Measurements from ENCODE around the gene TRAPPC2B.
"Not testable (repeated sequence)": the region's sequence is repeated elsewhere in the genome, so short reads cannot be mapped to it uniquely, and the experiment has no call there.

The TRAPPC2B gene

DNA sequence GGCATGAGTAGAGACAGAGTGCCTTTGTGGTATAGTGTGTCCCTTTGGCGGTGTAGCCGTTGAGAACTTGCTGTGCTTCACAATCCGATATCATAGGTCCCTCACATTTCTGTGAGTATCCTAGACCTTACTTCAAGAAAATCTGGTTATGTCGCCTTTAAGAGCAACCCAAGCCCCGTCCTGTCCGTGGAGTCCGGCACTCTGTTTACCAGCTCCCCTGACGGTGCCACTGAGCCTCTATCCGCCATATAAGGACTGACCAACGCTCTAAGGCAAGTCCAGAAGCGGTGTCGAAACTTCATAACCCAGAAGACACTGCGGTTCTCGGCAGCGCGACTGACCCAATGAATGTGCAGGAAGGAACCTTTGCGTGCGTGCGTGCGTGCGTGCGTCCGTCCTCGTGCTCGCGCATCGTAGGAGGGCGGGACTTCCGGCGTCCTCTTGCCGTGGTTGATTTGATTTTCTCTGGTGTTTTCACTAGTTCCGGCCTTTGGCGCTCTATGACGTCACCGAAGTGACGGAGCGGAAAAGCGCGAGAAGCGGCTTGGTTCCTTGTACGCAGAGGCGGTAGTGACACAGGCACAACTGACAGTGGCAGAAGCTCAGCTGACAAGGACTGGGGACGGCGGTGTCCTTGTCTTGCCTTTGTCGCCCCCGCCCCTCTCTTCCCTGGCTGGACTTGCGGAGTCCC is at the start of gene TRAPPC2B, which contains the start of gene ZNF547:
TRAPPC2B (plus strand) TSS at position 555 of the 691 bp plus-strand sequence. CDS start 1,283 bp downstream, outside the sequence.
ZNF547 (plus strand) TSS at position 555 of the 691 bp plus-strand sequence. CDS start 5,005 bp downstream, outside the sequence.
- peak; percentile 83 for DNase-seq

DNA sequence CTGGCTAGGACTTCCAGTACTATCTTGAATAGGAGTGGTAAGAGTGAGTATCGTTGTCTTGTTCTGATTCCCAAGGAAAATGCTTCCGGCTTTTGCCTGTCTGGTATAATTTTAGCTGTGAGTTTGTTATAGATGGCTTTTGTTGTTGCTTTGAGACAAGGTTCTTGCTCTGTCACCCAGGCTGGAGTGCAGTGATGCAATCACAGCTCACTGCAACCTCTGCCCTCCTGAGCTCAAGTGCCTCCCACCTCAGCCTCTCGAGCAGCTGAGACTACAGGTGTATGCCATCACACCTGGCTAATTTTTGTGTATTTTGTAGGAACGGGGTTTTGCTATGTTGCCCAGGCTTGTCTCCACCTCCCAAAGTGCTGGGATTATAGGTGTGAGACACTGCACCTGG is 49.2 kb upstream of the TRAPPC2B start:
- DNase-seq = no peak

DNA sequence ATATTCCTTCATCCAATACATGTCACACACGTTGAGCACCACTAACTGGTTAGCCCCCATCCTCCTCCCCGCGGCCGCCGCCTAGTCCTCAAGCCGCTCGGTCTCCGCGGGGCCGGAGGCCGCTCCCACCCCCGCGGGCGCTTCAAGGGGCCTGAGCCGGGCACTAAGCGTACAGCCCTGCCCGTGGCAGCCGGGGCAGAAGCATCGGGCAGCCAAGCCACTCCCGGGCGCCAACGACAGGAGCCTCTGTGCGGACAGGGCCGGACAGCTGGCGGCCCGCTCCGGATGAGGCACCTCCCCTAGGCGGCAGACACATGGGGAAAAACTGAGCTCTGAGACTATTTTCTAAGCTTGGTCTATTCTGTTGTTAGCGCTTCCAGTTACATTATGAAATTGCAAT is 45.8 kb upstream of the TRAPPC2B start:
- DNase-seq = no peak

- DNase-seq = no peak
Measured at GRCh38 chr19:57319869-57320179, 43.5 kb upstream of the TRAPPC2B start.

DNA sequence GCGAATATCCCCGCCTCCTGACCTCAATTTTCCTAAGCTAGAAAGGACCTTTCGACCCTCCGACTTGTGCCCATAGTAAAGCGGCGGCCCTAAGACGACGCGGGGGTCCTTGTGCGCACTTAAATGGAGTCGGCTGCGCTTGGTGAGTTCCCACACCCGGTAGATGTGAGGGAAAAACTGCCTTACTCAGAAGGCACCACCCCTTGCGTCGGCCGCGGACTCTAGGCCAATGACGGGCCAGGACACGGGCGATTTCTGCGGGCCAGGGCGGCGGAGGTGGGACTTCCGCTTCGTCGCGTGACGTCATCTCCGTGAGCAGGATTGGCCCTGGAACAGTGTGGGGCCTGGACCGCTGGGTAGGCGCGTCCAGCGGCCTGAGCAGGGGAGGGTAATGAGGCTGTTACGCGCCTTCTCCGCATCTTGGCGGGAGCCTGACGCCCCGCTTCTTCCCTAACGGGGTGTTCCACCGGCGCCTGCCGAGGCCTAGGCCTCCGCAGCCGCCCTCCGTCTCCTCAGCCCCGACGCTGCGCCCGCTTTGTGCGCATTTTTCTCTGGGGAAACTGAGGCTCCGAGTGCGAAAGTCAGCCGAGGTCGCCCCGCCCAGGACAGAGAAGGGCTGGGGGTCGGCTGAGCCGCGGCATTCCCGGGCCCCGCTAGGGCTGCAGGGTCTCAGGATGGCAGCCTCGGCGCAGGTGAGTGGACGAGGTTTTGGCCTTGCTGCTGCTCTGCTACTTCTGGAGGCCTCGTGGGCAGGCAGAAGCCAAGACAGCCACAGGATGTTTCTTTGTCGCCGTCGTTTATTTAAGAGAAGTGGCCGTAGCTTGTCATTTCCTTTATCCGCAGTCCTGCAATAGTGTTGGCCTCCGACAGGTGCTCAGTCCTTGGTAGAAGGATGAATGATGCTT is 42.9 kb upstream of the TRAPPC2B start, which contains the start of gene ZNF543:
ZNF543 (plus strand) TSS at position 293 of the 905 bp plus-strand sequence; CDS start at position 675, 382 bp downstream.
- peak; percentile 48 for DNase-seq

DNA sequence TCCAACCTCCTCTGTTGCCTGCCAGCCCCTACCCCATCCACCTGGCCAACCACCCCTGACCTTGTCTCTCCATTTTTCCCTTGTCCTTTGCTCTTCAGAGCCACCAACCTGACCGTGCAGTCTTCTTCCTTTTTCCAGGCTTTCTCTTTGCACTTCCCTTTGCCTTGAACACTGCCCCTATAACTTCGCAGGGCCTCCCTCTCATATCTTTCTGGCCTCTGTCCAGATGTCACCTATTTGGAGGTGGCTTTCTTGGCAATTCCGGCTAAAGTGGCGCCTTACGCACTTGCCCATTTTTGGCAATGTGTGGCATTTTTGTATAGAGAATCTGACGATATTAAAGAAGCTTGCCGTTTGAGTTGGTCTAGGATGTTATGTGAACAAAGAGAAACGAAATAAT is 42.2 kb upstream of the TRAPPC2B start:
- no peak for DNase-seq

DNA sequence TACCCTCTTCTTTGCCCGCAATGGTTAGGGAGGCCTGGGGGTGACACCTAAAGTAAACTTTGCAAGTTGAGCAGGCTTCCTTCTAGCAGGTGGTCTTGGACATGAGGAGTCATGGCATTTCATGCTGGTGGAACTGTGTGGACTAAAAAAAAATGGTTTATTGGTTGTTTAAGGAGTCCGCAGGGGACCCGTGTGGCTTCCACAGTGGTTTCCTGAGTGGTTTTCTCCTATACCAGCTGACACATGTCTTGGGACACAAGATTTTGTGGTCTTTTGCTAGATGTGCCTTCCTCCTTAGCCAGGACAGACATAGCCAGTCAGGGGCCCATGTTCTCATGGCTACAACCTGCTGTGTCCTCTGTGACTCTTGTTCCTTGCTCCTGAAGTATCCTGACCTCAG is 41.6 kb upstream of the TRAPPC2B start:
- DNase-seq = no peak

DNA sequence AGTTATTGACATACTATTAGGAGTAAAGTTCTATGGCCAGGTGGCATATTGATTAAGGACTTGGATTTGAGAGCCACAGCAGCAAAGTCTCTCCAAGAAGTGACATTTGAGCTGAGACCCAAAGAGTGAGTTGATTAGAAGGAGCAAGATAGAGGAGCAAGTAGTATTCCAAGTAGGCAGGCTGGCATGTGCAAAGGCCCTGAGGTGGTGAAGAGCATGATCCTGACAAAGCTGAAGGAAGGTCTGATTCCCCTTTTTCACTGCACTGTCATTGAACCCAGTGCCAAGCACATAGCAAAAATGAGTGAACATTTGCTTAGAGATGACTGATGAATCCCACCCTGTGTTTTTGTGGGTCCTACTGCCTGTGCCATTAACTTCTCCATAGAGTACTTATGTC is 38.4 kb upstream of the TRAPPC2B start:
- no peak for DNase-seq

GRCh38 chr19:57327993-57328392 is 35.4 kb upstream of the TRAPPC2B start:
- DNase-seq = no peak

- DNase-seq = no peak
Measured at GRCh38 chr19:57334191-57334590, 29.2 kb upstream of the TRAPPC2B start.

DNA sequence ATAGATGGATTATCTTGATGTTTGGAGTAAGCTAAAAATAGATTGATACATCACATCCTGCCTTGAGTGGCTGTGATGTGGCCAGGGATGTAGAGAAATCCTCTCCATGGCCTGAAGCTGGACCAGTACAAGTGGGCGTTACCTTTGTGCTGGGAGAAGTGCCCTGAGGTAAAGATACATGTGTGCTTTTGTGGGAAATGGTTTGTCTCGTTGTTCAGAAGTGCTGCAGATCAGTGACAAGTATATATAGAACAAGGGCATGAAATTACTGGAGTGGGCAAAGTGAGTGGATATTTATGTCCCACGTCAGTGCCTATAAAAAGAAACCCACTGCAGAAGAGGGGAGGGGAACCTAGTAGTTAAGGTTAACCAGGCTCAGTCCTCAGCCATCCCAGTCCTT is 24.5 kb upstream of the TRAPPC2B start:
- no peak for DNase-seq

GRCh38 chr19:57342582-57342981 is 20.8 kb upstream of the TRAPPC2B start:
- no peak for DNase-seq

DNA sequence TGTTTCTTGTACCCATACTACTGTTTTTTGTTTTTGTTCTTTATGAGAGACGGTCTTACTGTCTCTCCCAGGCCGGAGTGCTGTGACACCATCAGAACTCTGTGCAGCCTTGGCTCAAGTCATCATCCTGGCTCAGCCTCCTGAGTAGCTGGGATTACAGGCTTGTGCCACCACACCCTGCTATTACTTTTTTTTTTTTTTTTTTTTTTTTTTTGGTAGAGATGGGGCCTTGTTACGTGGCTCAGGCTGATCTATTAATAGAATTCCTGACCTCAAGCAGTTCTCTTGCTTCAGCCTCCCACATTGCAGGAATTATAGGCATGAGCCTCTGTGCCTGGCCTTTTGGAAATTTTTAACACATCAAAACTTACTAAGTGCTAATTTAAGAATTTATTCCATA is 15.2 kb upstream of the TRAPPC2B start:
- no peak for DNase-seq

- DNase-seq = no peak
Measured at GRCh38 chr19:57350877-57351805, 12.2 kb upstream of the TRAPPC2B start, which contains the start of gene ZNF304. TSS of gene ZNF304 (plus strand) at chr19:57351271. CDS start at chr19:57351665, 394 bp downstream.

DNA sequence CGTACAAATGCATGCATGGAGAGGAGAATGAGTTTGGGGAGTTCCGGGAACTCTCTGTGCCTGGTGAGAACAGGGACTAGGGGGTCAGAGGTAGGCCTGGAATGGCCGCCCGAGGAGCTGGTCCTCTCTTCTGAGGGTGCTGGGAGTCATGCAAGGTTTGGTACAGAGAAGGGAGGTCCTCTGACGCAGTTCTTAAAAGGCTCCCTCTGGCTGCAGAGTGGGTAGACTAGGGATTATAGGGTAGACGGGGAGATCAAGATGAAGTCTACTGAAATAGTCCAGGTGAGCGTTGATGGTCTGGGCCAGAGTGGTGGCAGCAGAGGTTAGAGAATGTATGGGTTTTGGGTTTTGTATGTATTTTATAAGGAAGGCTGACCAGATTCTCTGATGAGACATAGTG is 11.5 kb upstream of the TRAPPC2B start:
- DNase-seq = no peak

- no peak for DNase-seq
Measured at GRCh38 chr19:57355916-57356315, 7.4 kb upstream of the TRAPPC2B start.

GRCh38 chr19:57357406-57357805 is 5.9 kb upstream of the TRAPPC2B start:
- DNase-seq = no peak

- DNase-seq = no peak
Measured at GRCh38 chr19:57359300-57359699, 4.1 kb upstream of the TRAPPC2B start.

DNA sequence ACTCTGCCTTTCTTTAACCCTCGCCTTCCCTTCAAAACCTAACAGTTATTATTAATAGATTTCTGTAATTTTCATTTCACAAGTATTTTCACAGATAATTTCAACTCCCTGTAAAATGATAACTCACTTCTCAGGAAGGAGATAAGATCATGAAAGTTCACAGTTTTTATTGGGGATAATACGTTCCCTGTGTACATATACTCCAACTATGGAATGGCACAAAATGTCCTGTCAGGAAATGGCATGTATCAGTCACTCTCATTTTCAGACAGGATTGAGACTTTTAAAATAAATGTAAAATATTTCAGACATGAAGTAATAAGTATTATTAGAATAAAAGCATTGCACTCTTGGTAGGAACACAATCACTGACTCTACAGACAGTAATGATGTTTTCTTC is 932 bp upstream of the TRAPPC2B start:
- no peak for DNase-seq

- no peak for DNase-seq
Measured at GRCh38 chr19:57363688-57364181, 384 bp downstream of the TRAPPC2B start.

DNA sequence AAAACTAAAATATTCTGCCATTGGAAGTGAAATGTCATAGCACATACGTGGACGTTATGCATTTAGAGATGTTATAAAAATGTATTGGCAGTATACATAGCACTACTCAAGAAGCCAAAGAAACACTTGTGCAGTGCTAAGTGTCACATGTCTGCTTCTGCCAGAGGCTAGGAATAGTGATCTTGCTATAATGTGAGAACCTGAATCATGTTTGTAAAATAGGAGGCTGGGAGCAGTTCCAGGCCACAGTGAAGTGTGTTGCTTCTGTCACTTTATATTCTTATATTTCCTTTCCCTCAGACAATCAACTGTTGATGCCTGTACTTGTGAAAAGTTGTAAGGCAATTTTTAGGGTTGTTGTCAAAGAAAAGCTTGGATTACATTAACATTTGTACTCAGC is 3.4 kb downstream of the TRAPPC2B start:
- DNase-seq = no peak

GRCh38 chr19:57374179-57374578 is 10.8 kb downstream of the TRAPPC2B start:
- no peak for DNase-seq

DNA sequence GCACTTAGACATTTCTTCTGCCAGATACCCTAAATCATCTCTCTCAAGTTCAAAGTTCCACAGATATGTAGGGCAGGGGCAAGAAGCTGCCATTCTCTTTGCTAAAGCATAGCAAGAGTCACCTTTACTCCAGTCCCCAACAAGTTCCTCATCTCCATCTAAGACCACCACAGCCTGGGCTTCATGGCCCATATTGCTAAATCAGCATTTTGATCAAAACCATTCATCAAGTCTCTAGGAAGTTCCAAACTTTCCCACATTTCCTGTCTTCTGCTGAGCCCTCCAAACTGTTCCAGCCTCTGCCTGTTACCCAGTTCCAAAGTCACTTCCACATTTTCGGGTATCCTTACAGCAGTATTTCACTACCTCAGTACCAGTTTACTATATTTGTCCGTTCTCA is 11.3 kb downstream of the TRAPPC2B start:
- not testable (repeated sequence) for DNase-seq

Measured in SIG-M5 (cell line).